ENCODE measurements around the gene RGS6.

Gene RGS6

DNA sequence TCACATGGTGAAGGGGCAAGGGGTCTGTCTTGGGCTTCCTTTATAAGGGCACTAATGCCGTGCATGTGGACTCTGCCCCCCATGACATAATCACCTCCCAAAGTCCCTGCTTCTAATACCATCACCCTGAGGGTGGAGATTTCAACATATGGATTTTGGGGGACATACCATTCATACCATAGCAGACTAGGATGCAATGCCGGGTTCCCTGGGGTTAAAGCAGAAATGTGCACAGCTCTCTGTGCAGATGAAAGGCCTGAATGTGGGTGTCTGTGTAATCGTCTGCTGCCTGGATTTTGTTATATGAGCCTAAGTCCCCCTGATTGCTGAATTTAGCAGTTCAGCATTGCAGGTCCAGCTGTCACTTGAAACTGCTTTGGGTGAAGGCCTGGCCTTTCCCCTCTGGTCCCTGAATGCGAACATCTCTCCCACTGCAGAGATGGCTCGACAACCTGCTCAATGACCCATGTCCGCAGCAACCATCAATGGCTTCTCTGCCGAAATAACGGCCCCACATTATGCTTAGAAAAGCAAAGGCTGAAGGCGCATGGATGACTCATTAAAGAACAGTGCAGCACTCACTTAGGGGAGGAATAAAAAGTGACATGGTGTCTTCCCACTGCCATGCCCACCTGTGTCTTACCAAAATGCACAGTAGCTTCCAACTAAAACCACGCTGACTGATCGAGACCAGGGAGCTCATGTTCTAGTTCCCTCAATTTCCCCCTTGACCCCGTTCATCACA lies 675.3 kb downstream of the RGS6 start:
- DNase-seq (ENCODE audit: low spot score) = no peak

DNA sequence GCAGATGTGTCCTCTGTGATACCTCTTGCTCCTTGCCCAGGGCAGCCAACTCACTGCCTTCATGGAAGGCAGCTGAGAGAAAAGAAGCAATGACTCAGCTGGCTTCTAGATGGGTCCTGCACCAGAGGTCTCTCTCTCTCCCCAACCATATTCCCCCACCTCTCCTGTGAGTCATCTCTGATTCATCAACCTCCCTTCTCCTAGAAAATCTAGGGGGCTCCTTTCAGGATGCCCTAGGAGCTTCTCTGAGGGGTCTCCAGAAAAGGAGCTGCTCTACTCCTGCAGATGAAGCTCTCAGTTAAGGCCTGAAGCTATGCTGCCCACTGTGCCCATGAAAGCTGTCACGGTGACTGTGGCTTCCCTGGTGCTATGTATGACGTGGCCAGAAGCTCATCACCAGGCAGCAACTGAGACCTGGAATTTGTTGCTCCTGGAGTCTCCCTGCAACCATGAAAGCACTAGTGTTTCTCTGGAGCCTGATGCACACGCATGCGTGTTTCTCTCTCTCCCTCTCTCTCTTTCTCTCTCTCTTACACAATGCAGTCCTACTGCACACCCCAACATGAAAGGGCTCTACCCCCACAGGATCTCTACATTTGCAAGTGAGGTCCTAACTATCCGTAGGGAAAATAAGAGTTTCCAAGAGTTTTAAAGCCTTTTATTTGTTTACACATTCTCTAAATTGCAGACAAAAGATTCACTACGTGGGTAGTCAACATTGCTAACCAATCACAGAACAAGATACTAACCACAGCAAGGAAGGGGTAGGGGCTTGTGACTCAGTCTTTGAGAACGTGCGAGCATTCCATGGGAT lies 676.4 kb downstream of the RGS6 start:
- no peak for DNase-seq (ENCODE audit: low spot score)

DNA sequence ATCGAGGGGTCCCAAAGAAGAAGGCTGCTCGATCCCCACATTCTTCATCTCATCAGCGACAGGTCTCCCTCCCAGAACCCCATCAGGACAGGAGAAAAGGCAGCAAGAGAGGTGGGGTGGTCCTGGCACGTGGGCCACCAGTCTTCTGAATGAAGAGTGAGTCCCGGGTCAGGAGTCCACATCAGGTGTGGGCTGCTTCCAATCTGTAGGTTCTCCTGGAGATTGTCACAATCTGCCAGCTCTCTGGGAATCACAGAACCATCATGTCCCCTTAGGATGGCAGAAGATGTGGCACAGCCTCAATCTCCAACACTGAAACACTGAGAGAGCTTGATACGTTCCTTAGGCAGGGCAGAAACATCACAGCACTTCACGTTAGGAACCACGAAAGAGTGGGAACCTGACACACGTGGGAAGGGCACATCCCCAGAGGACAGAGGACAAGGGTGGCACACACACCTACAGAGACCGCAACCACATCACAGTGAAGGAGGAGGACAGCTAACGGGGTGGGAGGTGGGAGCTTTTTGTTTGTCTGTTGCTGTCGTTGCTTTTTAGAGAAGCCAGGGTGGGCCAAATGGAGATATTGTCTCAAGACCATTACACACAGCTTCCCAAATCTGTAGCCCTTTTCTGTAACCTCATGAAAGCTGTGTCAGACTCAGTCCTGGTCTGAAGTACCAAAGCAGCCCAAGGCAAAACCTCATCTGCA lies 677.1 kb downstream of the RGS6 start:
- no peak for DNase-seq (ENCODE audit: low spot score)

DNA sequence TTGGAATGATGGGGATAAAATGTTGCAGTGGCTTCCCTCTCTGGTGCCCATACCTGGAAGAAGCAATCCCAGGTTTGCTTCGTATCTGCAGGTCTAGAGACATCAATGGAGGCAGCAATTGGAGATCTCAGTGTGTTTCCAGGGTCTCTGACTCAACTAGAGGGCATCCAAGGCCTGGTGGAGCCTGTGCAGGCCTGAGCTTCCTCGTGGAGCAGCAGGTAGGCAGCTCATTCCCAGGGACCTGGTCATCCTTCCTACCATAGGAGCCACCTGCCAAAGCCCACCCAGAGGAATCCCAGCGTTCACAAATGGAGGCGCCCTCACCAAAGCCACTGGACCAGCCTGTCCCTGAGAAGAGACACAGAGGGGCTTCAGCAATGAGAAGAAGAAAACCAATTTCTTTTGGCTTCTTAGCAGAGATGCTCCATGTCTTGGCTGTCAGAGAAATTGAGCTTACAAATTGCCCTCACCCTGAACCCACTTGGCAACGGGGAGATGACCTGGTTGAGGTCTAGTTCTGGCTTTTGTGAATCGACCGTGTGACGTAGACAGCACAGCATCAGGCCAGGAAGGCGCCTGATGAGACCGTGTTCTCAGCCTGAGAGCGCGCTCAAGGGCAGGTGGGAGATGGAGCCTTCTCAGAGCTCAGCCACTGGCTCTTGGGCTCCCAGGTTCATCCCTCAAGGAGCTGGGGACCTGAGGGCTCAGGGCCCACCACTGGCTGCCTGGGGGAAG lies 678.0 kb downstream of the RGS6 start:
- no peak for DNase-seq (ENCODE audit: low spot score)

DNA sequence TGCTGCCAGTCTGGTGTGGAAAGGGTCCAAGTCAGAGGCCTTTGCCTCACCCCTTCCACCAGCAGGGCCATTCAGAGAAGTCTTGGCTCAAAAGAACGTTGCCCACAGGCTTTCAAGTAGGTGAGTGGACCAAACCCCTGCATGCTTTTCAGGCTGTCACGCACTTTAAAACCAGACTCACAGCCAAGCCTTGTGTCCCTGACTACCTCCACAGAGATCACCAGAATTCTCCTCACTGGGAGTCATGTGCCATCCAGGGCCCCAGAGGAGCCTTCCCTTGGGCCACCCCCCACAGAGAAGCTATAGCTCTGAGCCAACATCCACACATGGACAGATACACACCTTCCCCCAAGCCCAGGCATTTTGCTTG lies 678.6 kb downstream of the RGS6 start:
- DNase-seq (ENCODE audit: low spot score) = no peak

DNA sequence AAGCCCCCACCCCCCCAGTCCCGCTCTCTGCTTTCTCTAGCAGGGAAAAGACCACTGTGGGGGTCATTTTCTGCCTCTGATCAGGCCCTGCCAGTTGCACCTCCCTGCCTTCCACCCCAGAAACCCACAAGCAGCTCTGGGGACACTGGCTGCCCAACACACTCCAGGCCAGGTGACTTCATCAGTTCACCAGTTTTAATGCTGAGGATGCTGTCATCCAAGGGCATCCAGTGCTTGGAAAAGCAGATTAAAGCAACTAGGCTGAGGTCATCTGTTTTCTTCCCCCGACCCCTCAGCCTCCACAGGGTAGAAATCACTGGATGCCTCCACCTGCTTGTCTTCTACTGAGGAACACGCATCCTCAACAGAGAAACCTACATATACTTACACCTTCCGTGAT lies 679.3 kb downstream of the RGS6 start:
- no peak for DNase-seq (ENCODE audit: low spot score)

DNA sequence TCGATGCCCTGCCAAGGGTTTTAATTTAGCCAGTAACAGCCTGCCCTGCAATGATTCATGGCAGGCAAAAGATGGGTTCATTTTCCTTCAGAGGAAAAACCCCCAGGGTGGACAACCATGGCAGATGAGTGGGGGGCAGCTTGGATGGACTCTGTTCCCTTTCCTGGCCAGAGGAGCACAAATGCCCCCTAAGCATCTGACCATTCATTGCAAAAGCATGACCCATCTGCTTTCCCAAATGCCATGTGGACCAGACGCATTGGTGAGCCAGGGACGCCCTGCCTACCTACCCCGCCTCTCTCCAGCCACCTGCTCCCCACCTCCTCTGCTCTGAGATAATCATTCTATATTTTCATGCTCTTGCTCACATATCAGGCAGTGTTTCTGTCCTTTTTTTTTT lies 679.8 kb downstream of the RGS6 start:
- no peak for DNase-seq (ENCODE audit: low spot score)

DNA sequence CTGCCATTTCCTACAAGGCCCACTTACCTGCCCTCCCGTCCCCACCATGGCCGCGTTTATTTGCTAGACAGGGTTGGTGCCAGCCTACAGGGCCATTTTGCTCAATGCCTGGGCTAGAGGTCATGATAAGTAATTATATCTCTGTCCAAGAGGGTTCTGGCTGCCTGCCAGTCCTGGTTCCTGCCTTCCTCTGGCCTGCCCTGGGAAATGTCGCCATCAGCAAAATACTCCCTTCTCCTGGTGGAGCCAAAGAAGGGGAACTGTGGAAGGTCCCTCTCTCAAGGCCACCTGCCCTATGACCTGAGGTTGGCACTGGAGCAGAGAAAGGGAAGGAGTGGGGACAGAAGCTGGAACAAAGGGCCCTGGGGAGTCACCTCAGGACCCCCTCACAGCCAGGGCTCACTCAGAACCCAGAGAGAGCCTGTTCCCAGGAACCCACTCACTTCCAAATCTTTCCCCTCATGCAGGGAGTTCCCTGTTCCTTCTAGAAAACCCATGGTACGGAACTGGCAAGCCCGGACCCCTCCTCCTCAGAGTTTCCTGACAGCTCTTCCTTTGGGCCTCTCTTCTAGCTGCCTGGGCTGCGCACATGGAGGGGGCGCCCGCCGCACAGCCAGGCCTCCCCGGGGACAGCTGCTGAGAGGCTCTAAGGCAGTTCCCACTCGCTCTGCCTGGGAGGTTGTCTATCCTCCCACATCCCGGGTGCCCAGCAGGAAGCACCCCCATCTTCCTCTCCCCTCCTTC lies 681.2 kb downstream of the RGS6 start:
- no peak for DNase-seq (ENCODE audit: low spot score)

DNA sequence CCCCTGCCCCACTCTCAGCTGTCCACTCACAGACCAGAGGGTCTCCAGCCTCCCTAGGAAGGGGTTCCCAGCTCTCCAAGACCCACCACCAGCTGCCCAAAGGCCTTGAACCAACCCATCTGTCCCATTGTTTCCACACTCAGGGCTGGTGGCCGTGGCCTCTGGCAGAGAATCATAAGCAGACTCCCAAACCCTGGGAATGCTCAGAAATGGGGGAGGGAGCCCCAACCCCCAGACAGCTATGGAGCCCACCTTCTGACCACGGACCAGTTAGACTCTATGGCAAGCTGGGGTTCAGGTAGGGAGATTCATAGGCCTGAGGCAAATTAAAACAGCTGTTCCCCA lies 681.7 kb downstream of the RGS6 start:
- DNase-seq (ENCODE audit: low spot score) = no peak

DNA sequence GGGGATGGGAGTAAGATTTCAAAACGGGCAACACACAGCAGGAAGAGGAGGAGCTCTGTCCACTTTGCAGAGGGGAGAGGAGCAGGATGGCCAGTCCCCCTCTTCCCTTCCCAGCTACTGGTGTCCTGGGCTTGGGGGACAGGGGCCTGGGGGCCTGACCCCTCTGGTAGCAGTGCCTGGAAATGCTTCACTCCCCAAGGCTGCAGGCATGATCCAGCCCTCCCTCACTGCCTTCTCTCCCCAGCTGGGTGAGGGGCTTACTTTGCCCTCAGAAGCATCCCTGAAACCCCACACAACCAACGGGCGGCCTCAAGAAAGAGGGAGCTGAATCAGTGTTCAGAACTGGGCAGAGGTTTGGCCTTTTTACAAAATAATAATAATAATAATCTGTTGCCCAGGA lies 682.1 kb downstream of the RGS6 start:
- no peak for DNase-seq (ENCODE audit: low spot score)

DNA sequence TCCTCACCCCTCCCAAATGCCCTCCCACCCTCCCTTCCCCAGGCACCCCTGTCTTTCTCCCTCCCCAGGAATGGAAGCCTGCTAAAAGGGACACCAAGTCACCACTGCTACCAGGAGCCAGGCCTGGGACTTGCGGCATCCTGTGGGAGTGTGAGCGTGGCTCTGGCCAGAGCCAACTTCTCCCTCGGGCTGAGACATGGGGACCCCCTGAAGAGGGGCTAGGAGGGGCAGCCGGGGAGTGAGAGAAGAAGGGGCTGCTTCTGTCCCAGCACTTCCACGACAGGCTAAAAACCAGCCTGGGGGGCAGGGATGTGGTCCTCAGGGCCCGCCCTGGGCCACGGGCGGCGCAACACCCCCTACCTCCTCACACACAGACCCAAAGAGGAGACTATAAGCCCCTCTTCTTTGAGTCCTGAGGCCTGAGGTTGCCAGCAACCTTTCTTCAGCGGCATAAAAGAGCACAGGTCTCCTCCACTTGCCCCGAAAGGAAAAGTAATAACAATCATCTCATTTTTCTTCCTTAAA lies 682.7 kb downstream of the RGS6 start:
- DNase-seq (ENCODE audit: low spot score) = no peak

DNA sequence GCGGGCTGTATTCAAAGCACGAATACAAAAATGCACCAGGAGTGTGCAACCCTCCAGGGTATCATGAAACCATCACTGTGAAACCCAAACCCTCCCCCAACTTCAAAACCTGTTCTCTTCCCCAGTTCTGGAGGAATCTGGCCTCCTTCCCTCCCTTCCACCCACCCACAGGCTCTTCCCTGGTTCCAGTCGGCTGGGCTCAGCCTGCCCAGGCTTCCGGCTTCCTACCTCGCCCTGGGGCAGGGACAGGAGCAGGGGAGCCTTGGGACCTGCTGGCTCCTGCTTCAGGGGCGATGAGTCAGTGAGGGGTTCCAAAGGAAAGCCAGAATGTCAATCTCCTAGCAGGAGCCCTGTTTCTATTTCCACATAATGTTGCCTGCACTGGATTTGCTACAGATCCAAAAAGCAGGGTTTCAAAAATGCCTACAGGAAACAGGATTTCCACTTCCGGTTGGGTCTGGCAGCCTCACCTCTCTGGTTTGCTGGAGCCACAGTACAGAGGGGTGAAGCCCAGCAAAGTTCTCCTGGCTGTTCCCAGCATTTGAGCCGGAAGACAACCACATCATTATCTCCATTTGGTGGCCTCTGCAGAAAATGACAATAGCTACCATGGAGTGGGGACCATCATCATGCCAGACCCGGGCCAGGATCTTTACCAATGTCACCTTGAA lies 683.4 kb downstream of the RGS6 start:
- no peak for DNase-seq (ENCODE audit: low spot score)
